SIG-M5 treated with dmso at 0.1 percent for 504 hours (cell line): ENCODE data around the gene TTYH1.
"Not testable (repeated sequence)": the region's sequence is repeated elsewhere in the genome, so short reads cannot be mapped to it uniquely, and the experiment has no call there.

Source experiments
- DNase-seq: peaks from one replicate; lab custom pipeline; 2025; ENCODE audit not compliant: unreplicated experiment; lab: John Stamatoyannopoulos, UW

The TTYH1 gene

DNA sequence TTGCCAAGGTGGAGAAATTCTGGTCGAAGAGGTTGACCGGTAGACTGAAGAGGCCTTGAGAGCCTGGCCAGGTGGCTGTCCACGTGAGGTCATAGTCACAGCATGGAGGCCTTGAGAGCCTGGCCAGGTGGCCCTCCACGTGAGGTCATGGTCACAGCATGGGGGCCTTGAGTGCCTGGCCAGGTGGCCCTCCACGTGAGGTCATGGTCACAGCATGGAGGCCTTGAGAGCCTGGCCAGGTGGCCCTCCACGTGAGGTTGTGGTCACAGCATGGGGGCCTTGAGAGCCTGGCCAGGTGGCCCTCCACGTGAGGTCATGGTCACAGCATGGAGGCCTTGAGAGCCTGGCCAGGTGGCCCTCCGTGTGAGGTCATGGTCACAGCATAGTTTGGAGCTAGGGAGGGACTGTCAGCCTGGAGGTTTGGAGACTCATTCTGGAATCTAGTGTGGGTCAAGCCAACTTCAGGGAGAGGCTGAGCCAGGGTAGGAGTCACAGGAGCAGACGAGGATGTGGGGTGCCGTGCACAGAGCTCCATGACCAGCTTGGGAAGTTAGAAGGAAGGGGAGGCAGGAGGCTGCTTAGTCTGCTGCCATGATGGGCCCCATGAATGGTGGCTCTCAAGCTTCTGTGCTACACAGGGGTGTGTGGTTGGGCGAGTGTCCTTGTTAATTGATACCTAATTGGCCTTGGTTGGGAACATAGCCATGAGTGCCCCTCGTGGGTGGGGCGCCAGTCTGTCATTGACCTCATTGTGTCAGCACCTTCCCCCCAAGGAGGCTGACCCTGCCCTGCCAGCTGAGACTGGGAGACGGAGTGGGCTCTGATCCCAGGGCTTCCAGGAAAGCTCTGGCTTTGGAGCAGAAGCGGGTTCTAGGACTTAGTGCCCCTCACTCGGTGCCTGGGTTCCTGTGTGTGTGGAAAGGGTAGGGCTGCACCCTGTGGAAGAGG is 44.3 kb downstream of the TTYH1 start:
- DNase-seq, result no peak

DNA sequence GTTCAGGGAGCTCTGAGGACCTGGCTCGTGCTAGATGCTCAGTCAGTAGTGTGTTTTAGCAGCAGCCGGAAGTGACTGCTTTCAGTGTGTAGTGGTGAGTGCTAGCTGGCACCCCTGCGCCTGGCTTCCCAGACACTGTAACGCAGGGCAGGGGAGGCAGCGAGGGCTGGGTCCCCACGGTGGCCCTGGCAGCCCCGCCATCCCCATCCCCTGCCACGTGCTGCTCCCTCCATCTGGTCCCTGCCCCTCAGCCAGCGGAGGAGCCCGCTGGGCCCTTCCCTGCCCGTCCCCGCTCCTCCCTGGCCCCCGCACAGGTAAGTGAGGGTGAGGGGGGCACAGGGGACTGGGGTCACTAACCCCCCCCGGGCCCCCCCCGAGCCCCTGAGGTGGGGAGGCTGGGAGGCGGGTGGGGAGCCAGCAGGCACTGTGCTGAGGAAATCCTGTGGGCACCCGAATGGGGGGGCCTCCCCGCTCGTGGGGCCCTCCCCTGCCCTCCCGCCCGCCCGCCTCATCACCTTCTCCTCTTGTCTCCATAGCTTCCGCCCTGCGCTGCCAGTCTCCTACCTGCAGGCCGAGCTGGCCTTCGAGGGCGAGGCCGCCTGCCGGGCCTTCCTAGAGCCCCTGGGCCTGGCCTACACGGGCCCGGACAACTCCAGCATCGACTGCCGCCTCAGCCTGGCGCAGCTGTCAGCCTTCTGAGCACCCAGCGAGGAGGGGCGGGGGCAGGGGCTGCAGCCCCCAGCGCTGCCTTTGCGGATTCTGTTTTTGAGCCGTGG is 45.2 kb downstream of the TTYH1 start:
- no peak for DNase-seq

DNA sequence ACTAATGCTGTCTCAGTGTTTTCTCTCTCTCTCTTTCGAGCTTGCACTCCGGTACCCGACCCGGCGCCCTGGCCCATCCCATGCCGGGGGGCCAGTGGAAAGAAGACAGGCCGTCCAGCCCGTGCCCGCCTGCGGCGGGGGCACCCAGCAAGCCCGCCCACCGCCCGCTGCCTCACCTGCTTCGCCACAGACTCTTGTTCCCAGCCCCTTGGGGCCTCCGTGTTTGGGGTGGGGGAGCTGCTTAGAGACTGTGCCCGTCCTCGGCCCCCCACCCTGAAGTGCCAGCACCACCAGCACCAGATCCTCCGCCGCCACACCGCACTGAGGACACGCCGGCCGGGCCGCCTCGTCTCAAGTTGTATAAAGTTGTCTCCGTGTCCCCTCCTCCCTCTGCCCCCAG is 45.9 kb downstream of the TTYH1 start:
- DNase-seq, result no peak

DNA sequence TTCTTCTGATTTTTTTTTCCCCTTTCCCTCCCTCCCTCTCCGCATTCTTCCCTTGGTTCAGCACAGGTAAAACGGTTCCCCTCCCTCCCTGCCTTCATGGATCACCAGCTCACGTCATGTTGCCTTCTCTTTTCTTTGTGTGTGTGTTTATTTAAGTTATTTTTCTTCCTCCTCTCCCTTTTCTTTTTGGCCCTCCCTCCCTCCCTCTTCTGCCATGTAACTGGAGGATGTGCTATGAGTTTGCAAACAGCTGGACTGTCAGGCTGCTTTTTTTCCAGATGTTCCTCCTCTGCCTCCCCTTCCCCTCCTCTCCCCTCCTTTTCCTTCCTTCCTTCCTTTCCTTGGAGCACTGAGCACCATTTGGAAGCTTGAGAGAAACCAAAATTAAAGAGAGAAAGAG is 46.3 kb downstream of the TTYH1 start:
- DNase-seq, result no peak

DNA sequence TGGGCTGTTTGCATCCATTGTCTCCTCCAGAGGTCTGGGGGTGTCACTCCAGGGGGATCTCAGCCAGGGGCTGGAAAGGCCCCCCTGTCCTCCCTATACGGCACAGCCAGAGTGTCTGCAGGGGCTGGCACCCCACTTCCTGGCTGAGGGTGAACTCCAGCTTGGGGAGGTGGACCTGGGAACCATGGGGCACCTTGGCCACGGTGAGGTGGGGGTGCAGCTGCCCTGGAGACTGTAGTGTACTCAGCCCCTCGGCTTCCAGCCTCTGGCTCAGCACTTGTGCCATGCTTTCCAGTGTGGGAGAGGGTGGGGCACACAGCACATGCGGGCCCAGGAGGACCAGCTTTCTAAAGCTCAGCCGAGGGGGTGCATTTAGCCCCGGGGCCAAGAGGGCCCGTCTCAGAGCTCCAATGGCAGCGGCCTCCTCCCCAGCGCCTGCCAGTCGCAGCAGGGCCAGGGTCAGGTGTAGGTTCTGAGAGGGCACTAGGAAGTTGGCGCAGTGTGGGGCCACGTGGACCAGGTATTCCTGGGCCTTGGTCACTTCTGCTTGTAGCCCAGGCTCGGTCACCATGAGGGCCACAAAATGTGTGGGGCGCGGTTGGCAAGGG is 46.9 kb downstream of the TTYH1 start:
- DNase-seq, result no peak

DNA sequence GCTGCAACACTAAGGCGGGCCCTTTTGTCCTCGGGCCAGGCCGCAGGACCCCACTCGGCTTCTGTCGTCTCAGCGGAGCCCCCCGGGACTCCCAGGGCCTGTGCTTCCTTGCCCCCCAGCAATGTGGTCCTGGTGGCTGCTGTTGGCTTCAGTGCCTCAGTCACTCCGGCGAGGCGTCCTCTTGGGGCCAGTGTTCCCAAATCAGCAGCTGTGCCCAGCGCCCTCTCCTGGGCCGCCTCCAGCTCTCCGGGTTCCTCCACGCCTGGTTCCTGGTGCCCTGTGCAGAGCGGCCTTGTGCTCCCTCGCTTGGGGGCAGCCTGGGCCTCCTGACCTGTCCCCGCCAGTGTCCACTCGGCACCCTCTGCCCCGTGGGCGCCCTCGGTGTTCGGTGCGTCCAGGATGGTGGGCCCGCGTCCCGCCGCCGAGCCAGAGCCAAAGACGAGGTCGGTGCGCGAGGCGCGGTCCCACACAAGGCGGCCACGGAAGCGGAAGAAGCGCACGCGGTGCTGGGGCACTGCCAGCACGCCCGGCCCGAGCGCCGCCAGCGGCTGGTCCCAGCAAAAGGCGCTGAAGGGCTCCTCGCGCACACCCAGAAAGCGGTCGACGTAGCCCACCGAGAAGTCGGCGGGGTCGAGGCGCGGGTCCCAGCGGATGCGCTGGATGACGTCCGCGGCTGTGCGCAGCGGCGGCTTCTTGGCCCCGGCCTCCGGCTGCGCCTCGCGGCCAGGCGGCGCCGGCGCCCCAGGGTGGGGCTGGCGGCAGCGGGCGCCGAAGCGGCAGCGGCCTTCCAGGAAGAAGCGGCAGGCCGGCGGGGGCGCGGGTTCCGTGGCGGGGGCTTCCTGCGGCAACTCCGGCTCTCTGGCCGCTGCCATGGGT is 47.6 kb downstream of the TTYH1 start:
- peak; percentile 64 for DNase-seq

DNA sequence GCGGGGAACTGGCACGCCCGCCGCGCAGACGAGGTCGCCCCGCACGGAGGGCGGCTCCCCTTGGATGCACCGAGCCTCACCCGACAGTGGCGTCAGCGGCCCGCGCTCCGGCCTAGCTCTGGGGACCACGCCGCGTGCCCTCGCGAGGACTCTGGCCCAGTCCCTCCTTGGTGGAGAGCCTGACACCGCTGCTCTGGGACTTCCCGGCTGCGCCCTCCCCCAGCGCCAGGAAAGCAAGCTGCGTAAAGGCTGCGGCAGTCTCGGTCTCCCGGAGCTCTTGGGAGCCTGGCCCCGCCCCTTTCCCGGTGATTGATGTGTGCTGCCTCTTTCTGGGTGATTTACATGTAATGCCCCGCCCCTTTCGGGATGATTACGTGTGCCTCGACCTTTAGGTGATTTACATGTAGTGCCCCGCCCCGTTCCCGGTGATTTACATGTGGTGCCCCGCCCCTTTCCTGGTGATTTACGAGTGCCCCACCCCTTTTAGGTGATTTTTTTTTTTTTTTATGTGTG is 48.3 kb downstream of the TTYH1 start, which contains the start of gene LENG9:
LENG9 (minus strand) TSS at position 248 of the 513 bp plus-strand sequence. CDS start 252 bp downstream, outside the sequence.
- DNase-seq, result peak; percentile 100

DNA sequence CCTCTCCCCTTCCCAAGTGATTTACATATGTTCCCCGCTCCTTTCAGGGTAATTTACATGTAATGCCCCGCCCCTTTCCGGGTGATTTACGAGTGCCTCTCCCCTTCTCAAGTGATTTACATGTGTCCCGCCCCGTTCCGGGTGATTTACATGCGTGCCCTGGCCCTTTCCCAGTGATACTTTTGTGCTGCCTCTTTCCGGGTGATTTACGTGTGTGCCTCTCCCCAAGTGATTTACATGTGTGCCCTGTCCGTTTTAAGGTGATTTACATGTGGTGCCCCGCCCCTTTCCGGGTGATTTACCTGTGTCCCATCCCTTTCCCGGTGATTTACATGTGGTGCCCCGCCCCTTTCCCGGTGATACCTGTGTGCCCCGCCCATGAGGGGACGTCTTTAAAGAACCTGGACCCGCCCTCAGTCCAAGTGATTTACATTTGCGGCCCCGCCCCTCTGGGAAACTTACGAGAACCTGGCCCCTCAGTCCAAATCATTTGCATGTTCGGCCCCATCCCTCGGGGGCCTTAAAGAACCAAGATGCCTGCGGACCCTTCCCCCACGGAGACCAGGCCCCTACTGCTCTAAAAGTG is 48.9 kb downstream of the TTYH1 start:
- peak; percentile 100 for DNase-seq

DNA sequence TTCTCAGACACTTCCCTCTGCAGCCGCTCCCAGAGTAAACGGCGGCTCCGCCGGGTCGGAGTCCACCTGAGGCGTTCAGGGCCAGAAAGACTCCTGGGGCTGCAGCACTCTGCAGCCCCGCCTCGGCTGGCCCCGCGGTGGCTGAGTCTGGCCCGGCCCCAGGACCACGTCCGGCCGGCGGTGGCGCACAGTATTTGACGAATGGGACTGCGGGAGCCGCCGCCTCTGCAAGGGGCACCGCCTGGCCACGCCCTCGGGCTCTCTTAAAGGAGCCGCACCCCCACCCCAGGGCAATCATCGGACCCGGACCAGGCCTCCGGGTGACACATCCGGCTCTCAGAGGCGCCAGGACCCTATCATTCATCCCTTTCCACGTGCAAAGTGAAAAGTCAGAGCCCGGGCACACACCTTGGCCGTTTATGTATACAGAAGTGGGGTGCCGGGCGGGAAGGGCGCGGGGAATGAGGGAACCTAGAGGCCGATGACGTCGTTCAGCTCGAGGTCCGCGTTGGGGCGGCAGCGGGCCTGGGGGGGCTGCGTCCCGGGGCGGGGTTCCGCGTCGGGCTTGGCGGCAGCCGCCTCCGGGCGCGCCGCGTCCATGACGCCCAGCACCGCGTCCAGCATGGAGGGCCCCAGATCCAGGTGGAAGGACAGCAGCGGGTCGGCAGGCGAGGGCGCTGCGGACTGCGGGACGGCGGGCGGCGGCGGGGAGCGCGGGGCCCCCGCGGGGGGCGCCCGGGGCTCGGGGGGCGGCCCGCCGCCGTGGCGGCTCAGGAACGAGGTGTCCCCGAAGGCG is 49.6 kb downstream of the TTYH1 start:
- peak; percentile 85 for DNase-seq

DNA sequence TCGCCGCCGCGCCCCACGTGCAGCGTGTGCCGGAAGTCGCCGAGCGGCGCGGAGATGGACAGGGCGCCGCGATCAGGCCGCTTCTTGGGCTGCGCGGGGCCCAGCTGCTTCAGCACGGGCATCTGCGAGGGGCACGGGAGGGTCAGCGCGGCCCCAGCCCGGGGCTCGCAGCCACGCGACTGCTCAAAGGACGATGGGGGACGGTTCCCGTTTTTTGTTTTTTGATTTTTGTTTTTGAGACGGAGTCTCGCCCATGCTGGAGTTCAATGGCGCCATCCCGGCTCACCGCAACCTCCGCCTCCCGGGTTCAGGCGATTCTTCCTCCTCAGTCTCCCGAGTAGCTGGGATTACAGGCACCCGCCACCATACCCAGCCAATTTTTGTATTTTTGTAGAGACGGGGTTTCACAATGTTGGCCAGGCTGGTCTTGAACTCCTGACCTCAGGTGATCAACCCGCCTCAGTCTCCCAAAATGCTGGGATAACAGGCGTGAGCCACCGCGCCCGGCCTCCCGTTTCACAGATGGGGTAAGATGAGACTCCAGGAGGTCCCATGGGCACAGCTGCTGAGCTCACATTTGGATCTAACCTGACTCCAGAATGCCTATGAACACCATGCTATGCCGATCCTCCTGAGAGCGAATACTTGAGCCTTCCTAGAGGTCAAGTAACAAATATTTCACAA is 50.3 kb downstream of the TTYH1 start:
- DNase-seq, result no peak

DNA sequence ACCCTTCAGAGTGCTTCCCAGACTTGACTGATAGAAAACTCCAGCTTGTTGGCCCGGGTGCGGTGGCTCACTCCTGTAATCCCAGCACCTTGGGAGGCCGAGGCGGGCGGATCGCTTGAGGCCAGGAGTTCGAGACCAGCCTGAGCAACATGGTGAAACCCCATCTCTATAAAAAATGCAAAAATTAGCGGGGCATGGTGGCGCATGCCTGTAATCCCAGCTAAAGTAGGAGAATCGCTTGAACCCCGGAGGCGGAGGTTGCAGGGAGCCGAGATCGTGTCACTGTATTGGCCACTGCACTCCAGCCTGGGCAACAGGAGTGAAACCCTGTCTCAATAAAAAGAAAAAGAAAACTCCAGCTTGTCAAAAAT is 50.8 kb downstream of the TTYH1 start:
- not testable (repeated sequence) for DNase-seq

DNA sequence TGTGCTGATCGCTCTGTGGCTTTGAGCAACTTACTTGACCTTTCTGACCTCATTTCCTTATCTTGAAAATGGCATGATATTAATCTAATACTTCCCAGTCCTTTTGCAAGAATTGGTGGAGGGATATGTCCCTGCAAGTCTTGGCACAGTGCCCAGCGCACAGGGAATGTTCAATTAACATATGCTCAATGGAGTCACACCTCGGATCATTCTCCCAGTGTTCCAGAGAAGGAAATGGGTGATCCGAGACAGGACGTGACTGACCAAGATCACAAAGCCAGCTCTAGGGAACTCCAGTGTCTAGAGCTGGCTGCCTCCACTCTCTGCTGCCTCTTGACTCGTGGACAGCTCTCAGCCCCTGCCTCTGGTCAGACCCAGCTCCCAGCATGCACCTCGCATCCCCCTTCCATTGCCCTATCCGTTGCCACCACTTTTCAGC is 54.3 kb downstream of the TTYH1 start:
- DNase-seq, result no peak

DNA sequence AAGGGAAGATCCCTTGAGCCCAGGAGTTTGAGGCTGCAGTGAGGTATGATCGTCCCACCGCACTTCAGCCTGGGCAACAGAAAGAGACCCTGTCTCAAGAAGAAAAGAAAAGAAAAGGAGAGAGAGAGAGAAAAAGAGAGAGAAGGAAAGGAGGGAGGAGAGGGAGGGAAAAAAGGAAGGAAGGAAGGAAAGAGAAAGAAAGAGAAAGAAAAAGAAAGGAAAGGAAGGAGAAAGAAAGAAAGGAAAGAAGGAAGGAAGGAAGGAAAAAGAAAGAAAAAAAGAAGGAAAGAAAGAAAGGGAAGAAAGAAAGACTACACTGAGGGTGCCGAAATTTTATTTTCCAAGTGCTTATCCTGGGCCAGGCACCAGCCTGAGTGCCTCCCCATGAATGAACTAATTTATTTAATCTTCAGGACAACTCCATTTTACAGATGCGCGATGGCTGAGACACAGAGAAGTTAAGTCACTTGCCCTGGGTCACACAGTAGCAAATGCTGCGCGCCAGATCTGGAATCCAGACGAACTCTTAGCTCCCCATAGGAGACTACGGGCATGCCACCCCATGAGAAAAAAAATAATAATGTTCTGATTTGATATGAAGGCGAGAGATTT is 55.1 kb downstream of the TTYH1 start:
- no peak for DNase-seq

DNA sequence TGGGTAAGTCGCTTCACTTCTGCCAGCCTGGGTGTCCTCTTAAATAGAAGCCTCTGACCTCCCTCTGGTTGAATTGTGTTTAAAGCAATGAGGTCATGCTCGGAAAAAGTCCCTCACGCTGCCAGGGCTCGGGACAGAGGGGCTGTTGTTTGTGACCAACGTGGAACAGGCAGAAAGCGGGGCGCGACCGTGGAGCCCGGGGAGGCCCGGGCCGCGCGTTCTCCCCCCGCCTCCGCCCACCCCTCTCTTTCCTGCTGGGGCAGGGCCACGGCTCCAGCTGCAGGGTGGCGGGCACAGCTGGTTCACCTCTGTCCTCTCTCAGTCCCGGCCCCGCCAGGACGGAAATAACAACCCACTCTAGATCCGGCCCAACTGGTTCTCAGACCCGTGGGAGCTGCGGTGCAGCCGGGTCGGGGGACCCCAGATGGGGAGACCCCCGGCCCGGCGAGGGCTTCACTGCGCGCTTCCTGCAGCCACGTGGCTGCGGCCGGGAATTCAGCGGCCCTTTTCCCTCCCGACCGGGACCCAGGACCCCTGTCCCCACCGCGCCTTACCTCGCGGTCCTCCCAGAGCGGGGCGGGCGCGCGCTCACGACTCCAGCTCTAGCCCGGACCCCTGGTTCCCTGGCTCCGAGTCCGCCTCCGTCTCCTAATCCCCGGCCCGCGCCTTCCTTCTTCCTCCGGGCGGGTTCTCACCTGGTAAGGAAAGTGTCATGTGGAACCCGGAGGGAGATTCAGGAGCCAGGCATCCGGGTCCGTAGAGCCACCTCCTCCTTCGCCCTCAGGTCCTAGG is 55.9 kb downstream of the TTYH1 start:
- DNase-seq, result no peak

DNA sequence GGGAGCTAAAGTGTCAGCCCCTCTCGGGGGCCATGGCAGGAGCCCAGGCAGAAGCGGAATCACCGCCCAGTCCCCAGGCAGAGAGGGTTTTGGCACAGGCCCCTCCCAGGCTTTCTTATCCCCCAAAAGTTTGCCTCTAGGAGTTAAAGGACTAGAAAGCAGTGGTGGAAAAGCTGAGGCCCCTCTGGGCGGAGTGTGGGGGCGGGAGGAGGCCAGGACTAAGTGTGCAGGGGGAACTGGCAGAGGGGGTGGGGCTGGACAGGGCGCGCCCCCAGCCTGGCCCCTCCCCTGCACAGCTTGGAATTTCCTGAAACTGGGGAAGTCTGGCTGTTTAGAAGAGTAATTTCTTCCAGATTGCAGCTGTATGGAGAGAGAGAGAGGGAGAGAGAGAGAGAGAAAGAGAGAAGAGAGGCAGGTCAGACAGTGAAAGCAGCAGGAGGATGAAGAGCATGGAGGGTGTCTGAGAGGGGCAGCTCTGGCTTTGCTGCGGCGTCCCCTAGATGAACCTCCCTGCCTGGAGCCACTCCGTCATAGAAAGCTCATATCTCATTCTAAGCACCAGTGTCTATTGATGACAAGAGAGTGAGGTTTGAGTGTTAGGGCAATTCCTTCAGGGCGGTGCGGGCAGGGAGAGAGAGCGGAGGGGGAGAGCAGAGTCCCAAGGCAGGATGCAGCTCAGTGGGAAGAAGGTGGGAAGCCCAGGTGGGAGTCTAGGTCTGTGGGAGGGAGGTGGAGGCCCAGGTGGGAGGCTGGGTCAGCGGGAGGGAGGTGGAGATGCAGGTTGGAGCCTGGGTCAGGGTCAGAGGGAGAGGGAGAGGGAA is 58.0 kb downstream of the TTYH1 start, which contains the start of gene CDC42EP5:
CDC42EP5 (minus strand) TSS at position 226 of the 821 bp plus-strand sequence. CDS start 7,749 bp downstream, outside the sequence.
- no peak for DNase-seq

DNA sequence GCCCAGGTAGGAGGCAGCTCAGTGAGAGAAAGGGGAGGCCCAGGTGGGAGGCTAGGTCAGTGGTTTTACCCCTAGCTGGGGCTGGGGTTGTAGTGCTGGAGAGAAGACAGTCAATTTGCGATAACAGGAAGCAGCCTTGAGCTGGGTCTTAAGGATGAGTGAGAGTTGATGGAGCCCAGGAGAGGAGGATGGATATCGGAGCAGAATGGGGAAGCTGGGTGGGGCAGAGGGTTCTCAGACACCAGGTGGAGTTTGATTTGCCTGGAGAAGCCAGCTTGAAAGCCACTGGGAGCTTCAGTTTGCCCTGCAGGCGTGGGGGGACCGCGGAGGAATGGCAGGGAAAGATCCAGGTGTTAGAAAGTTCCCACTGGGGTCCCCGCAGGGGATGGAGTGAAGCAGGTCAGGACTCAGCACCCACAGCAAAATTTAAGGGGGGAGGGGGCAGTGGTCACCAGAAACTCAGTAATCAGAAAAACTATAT is 58.7 kb downstream of the TTYH1 start:
- no peak for DNase-seq
